Medulla oblongata (tissue), 1 donor: ENCODE results near the gene SCAF1.

Source experiments
- DNase-seq: peaks from one replicate; pipeline ENCODE4 v3.0.0-alpha.2; 2015; ENCODE audit errors: extremely low spot score

The SCAF1 gene

DNA sequence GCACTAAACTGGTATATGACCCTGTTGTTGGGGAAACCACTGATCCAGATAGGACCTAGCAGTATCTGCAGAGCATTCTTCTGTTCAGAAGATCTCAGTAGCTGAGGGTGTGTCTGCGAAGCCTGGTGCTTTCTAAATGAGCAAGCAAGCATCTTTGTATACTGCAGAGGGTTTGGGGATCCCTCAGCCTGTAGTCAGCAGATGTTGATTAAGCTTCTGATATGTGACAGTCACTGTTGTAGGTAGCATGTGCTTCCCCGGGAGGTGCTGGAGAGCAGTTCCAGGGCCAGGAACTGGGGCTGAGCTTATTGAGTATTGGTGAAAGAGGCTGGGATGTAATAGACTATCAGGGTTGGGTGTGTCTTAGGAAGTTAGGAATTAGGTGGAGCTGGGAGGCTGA, 1.5 kb downstream of the SCAF1 start:
- DNase-seq: no peak

DNA sequence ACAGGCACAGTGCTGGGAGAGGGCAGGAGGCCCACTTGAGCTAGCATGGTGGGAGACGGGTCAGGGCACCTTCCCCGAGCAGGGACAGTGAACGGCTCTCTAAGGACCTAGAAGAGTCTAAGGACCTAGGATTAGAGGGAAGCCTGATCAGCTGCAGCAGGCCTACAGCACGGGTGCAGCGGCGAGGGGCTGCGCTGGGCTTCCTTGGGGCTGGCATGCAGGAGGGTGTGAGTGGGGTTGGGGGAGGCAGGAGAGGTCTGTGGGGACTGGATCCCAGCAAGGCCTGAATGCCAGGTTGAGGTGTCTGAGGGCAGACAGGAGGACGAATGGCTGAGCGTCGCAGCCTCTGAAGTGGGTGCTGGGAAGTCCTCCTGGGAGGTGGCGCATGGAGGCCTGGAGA, 3.6 kb downstream of the SCAF1 start:
- DNase-seq: no peak

DNA sequence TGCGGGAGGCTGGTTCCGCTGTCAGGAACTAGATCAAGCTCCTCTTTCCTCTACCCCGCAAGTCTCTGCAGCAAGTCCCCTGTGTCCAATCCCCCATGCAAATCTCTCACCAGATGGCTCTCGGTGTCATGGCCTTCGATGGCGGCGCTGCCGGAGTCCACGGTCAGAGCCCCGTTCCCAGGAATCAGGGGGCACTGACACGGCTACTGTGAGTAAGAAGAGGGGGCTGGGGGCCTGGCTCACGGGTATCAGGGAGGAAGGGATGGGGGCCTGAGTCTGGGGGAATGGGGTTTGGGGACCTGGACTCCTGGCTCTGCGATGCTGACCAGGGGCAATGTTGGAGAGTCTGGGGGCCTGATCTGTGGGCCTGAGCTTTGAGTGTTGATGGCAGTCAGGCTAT, 4.0 kb downstream of the SCAF1 start:
- DNase-seq: no peak

DNA sequence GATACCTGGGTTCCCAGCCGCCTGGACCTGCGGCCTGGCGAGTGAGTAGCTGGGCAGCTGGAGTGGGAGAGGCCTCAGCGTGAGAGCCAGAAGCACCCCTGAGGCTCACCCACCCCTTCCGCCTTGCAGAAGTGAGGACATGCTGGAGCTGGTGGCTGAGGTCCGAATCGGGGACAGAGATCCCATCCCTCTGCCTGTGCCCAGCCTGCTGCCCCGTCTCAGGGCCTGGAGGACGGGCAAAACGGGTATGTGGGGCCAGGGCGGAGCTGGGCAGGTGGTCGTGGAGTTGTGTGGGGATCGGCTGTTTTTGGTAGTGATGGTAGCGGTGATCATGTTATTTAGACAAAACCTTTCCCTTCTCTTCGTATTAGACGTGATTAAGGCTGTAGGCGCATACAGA, 4.6 kb downstream of the SCAF1 start:
- no peak for DNase-seq

DNA sequence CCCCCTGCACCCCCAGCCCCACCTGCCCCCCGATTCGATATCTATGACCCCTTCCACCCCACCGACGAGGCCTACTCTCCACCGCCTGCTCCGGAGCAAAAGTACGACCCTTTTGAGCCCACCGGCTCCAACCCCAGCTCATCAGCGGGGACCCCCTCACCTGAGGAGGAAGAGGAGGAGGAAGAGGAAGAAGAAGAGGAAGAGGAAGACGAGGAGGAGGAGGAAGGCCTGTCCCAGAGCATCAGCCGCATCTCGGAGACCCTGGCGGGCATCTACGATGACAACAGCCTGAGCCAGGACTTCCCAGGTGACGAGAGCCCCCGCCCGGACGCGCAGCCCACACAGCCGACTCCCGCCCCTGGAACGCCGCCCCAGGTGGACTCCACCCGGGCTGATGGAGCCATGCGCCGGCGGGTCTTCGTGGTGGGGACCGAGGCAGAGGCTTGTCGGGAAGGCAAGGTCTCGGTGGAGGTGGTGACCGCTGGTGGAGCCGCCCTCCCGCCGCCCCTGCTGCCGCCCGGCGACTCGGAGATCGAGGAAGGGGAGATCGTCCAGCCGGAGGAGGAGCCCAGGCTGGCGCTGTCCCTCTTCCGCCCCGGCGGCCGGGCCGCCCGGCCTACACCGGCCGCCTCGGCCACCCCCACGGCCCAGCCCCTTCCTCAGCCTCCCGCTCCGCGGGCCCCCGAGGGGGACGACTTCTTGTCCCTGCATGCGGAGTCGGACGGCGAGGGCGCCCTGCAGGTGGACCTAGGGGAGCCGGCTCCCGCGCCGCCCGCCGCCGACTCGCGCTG, 9.2 kb downstream of the SCAF1 start:
- no peak for DNase-seq

DNA sequence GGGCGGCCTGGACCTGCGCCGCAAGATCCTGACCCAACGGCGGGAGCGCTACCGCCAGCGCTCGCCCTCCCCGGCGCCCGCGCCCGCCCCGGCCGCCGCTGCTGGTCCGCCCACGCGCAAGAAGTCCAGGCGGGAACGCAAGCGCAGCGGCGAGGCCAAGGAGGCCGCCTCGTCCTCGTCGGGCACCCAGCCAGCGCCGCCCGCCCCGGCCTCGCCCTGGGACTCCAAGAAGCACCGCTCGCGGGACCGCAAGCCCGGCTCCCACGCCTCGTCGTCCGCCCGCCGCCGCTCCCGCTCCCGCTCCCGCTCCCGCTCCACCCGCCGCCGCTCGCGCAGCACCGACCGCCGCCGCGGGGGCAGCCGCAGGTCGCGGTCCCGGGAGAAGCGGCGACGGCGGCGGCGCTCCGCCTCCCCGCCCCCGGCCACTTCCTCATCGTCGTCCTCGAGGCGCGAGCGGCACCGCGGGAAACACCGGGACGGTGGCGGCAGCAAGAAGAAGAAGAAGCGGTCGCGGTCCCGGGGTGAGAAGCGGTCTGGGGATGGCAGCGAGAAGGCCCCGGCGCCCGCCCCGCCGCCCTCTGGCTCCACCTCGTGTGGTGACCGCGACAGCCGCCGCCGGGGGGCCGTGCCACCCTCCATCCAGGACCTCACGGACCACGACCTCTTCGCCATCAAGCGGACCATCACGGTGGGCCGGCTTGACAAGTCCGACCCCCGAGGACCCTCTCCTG, 10.0 kb downstream of the SCAF1 start:
- no peak for DNase-seq

DNA sequence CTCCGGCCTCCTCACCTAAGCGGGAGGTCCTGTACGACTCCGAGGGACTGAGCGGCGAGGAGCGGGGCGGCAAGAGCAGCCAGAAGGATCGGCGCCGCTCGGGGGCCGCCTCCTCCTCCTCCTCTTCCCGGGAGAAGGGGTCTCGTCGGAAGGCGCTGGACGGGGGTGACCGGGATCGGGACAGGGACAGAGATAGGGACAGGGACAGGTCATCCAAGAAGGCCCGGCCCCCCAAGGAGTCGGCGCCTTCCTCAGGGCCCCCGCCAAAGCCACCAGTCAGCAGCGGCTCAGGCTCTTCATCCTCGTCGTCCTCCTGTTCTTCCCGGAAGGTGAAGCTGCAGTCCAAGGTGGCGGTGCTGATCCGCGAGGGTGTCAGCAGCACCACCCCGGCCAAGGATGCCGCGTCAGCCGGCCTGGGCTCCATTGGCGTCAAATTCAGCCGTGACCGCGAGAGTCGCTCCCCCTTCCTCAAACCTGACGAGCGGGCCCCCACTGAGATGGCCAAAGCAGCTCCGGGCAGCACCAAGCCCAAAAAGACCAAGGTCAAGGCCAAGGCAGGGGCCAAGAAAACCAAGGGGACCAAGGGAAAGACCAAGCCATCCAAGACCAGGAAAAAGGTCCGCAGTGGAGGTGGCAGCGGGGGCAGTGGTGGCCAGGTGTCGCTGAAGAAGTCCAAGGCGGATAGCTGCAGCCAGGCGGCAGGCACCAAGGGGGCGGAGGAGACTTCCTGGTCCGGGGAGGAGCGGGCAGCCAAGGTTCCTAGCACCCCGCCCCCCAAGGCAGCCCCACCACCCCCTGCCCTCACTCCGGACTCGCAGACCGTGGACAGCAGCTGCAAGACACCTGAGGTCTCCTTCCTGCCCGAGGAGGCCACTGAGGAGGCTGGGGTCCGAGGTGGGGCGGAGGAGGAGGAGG, 10.8 kb downstream of the SCAF1 start:
- no peak for DNase-seq

DNA sequence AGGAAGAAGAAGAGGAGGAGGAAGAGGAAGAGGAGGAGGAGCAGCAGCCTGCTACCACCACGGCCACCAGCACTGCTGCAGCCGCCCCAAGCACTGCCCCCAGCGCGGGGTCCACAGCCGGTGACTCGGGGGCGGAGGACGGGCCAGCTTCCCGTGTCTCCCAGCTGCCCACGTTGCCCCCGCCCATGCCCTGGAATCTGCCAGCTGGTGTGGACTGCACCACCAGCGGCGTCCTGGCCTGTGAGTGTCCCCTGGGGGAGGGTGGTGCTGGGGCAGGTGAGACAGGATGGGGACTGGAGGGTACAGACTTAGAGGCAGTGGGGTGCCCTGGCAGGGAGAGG, 11.4 kb downstream of the SCAF1 start:
- no peak for DNase-seq

DNA sequence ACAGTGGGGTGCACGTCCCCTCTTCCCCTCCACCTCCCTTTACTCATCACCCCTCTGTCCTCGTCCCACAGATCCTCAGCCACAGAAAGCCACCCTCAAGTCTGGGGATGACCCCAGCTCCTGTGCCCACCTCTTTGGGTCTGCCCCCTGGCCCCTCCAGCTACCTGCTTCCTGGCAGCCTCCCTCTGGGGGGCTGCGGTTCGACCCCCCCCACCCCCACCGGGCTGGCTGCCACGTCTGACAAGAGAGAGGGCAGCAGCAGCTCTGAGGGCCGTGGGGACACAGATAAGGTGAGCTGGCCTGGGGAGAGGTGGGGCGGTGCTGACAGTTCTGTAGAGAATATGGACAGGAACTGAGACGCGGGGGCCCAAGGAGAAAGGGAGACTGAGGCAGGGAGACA, 12.6 kb downstream of the SCAF1 start:
- no peak for DNase-seq

DNA sequence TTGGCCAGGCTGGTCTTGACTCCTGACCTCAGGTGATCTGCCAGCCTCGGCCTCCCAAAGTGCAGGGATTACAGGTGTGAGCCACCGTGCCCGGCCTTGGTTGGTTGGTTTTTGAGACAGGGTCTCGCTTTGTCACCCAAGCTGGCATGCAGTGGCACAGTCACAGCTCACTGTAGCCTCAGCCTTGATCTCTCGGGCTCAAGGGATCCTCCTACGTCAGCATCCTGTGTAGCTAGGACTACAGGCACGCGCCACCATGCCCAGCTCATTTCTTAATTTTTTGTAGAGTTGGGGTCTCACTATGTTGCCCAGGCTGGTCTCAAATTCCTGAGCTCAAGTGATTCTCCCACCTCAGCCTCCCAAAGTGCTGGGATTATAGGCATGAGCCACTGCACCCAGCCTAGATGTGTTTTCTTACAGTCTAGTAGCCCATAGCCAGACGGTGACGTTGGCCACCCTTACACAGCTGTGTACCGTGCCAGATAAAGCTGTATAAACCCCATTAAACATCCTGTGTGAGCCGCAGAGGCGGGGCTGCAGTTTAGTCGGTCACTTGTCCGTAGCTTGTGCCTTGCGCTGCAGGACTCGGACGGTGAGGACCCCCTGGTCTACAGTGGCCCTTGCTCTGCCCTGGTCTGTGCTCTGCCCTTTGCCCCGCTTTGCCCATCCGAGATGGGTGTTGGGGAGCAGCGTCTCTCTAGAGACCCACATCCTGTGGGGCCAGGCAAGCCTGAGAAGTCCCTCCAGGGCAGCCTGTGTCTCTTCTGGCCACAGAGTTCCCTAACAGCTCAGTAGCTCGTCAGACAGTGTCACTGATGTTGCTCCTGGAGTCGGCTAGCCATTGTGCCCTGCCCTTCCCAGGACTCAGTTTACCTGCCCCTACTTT, 13.8 kb downstream of the SCAF1 start:
- no peak for DNase-seq

DNA sequence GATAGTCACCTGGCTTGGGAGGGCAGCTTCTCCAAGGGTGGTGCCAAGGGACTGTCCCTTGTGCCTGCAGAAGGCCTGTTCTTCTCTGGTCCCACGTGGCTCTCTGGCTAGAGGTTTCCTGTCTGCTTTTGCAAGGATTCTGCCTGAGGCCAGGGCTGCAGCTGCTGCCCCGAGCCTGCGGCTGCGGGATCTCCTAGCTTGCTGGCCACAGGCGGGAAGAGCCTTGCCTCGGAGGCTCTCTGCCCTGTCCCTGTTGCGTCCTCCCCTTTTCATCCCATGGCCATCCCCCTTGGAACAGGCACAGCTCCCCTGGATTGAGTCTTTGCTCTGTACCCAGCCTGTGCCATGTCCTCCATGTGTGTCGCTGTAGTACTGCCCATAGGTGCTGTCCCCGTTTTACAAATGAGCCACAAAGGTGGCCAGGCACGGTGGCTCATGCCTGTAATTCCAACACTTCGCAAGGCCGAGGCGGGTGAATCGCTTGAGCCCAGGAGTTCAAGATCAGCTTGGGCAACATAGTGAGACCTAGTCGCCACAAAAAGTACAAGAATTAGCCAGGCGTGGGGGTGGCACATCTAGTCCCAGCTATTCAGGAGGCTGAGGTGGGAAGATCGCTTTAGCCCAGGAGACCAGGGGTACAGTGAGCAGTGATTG, 14.6 kb downstream of the SCAF1 start:
- no peak for DNase-seq

DNA sequence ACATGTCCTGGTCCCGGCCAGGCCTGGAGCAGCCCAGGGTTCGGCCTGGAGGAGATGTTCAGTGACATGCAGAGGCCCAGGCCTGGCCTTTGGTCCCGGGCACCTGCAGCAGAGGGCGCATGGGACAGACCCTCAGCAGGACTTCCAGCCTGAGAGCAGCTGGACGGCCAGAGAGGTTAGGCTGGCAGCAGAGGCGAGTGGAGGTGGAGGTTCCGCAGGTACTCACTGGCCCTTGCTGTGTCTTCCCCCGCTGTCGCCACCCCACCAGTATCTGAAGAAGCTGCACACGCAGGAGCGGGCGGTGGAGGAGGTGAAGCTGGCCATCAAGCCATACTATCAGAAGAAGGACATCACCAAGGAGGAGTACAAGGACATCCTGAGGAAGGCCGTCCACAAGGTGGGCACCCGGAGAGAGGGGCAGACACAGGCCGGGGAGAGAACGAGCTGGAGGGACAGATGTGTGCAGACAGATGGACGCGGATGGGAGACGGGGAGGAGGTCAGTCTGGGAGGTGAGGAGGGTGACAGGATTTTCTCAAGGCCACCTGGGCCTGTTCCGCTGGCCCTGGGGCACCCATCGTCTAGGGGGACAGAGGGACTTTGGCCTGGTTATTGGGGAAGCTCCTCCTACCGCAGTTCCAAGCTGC, 15.6 kb downstream of the SCAF1 start:
- no peak for DNase-seq

DNA sequence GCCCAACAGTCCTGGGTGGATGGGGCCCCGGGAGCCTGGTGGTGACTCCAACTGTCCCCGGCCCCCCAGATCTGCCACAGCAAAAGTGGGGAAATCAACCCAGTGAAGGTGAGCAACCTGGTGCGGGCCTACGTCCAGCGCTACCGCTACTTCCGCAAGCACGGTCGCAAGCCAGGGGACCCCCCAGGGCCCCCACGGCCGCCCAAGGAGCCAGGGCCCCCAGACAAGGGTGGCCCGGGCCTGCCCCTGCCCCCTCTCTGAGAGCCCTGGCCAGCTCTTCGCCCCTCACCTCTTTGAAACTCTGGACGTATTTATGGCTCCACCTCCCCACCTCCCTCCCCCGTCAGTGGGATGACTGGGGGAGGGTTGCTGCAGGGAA, 16.1 kb downstream of the SCAF1 start:
- DNase-seq: no peak

DNA sequence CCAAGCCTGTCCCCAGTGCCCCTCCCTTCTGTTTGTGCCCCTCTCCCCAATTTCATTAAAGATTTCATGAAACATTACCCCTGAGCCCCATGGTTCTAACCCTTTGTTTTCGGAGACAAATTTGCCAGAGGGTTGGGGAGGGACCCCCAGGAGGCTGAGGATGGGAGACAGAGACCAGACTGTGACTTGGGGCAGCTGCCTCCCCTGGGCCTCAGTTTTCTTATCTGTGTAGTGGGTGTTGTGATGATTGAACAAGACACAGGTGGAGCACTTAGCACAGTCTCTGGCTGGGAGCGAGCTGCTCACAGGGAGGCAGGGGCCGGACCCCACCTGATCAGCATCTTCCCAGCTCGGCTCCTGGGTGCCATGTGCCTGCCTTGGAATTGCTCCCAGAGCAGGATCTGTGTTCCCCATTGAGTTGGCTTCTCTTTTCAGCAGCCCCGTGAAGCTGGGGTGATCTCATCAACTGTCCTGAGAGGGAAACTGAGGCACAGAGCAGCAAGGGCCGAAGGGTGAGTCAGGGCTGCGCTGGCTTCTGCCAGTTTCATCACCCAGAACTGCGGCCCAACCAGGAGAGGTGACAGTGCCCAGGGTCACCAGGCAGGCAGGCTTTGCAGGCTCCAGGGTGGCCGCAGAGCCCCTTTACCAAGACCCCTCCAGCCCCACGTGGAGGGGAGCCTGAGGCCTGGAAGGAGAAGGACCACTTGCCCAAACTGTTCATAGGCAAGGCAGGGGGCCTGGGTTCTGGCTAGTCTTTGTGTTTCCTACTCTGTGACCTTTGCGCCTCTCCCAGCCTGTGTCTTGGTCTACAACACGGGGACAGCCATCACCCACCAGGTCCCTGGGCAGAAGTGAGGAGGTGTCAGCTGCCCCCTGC, 16.8 kb downstream of the SCAF1 start:
- no peak for DNase-seq

DNA sequence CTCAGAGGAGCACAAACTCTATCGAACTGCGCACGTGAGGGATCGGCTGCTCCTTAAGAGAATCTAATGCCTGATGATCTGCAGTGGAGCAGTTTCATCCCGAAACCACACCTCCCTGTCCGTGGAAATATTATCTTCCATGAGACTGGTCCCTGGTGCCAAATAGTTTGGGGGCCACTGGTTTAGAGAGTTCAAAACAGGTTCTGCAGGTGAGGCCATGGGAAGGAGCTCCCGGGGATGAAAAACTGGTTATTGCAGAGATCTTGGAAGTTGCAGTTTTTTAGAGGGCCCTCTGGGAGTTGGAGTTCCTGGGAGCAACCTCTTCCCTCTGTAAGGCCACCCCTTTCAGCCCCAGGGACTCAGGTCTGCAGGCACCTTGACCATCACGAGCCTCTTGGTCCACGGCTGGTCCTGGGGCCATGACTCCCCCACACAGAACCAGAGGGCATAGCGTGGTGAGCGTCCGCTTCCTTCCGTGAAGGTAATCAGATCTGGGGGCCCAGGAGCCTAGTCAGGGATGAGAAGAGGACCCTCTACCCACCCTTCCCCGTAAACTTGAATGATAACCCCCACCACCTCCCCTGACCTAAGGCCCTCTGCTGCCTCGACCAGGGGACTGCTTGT, 18.4 kb downstream of the SCAF1 start:
- DNase-seq: no peak

DNA sequence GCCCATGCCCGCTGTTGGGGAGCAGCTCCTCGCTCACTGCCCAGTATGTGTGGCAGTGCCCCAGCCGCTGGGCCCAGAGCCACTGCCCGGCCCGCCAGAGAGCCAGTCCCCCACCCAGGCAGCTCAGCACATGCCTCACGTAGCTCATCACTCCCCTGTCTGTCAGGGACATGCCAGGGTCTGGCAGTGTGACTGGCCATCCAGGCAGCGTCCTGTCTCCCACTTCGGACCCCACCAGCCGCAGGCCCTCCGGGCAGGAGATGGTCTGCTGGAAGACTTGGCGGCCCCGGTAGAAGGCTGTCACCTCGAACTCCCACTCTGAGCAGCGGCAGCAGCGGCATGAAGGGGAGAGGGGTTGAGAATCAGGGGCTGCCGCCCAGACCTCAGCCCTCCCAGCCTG, 20.0 kb downstream of the SCAF1 start:
- DNase-seq: no peak

DNA sequence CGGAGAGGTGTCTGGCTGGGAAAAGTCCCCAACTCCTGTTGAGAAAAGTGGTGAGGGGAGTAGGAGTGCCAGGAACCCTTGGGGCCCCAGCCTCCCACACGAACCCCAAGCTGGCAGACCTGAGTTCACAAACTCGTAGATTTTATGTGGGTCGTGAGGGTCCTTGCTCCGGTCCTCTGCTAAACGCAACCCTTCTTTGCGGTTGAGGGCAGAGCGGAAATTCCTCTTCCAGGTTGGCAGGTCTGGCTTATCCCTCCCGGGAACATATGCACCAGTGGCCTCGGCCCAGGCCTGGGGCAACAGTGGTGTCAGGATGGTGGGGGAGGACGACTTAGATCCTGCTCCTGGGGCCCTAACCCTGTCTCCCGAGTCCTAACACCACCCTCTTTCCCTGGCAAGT, 21.2 kb downstream of the SCAF1 start:
- DNase-seq: no peak

DNA sequence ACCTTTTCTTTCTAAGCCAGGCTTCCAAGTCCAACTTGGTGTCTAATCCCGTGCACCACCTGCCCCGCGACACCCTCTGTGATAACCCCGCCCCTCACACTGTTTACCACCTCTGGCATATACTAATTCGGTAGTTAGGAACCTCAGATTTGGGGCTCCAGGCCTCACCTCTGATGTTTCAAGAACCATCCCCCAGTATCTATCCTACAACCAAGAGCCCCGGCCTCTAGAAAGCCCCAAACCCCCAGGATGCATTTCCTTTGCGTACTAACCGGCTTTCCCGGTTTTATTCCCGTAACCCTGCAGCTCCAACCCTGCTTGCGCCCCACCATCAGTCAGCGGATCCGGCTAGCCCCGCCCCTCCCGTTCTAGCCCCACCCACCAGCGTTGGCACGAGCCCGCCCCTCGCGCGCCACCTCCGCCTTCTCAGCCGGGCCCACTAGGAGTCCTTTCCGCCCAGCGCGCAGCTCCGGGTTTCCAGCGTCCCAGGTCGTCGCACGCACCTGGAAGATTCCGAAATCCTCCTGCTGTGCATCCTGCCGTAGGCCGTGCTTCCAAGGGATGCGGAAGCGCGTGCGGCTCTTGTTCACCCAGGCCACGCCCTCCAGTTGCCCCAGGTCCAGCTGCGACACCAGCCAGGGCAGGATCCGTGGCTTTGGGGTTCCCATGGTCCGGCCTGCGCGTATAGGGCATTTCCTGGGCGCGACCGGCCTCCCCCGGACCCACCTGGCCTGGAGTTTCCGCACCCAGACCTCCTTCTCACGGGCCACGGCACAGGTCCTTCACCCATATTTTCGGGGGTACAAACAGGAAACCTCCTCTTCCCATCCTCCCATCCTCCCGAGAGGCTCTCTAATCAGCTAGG, 22.4 kb downstream of the SCAF1 start:
- DNase-seq: peak; percentile 87
